ENCODE results near the gene FLNB.

The FLNB gene

GRCh38 chr3:58214484-58215316 lies 206.5 kb downstream of the FLNB start:
- TF ChIP-seq CTCF (IDR thresholded peaks at IDR 0.05; ENCODE audit: control extremely low read depth, extremely low read depth, low read depth, missing control alignments), result peak; percentile 30
- POLR2A ChIA-PET, result interaction anchor here (0.5 to 2.3 kb wide), 6 partner anchors 10 to 18 kb away, joined by 3 to 20 read pairs (median 6); no protein-coding TSS in a partner anchor
- peak; percentile 67 for DNase-seq (ENCODE audit: extremely low spot score)
- CTCF ChIA-PET, result interaction anchor here (1.0 to 13.8 kb wide), 13 partner anchors 9 to 120 kb away, joined by 3 to 195 read pairs (median 6); partner anchors contain the start of genes ABHD6, HTD2 and RPP14

GRCh38 chr3:58215317-58216025 lies 207.2 kb downstream of the FLNB start:
- no peak for DNase-seq (ENCODE audit: extremely low spot score)
- ChIA-PET POLR2A (interaction anchor here (0.5 to 2.3 kb wide), 6 partner anchors 12 to 19 kb away, joined by 3 to 20 read pairs (median 6); no protein-coding TSS in a partner anchor), CTCF (interaction anchor here (1.0 to 13.8 kb wide), 13 partner anchors 8 to 119 kb away, joined by 3 to 195 read pairs (median 6); partner anchors contain the start of genes ABHD6, HTD2 and RPP14)

GRCh38 chr3:58216496-58217195 lies 208.4 kb downstream of the FLNB start:
- no peak for TF ChIP-seq CTCF (IDR thresholded peaks at IDR 0.05; ENCODE audit: control extremely low read depth, extremely low read depth, low read depth, missing control alignments)
- POLR2A ChIA-PET, result interaction anchor here (0.6 to 1.2 kb wide), 2 partner anchors 17 to 196 kb away, joined by 3 to 4 read pairs; no protein-coding TSS in a partner anchor
- CTCF ChIA-PET, result interaction anchor here (0.7 to 13.8 kb wide), 16 partner anchors 8 to 275 kb away, joined by 3 to 195 read pairs (median 6); partner anchors contain the start of genes ABHD6, FLNB, HTD2 and KCTD6
- no peak for DNase-seq (ENCODE audit: extremely low spot score)

More at GRCh38 chr3:58215317-58216025, 207.2 kb downstream of the FLNB start:
- TF ChIP-seq CTCF (IDR thresholded peaks at IDR 0.05; ENCODE audit: control extremely low read depth, extremely low read depth, low read depth, missing control alignments), result no peak

GRCh38 chr3:58217209-58217811 lies 209.1 kb downstream of the FLNB start:
- peak; percentile 56 for DNase-seq (ENCODE audit: extremely low spot score)
- POLR2A ChIA-PET, result interaction anchor here (0.6 to 1.2 kb wide), 2 partner anchors 17 to 196 kb away, joined by 3 to 4 read pairs; no protein-coding TSS in a partner anchor
- CTCF ChIA-PET, result interaction anchor here (0.7 to 13.8 kb wide), 21 partner anchors 8 to 274 kb away, joined by 3 to 195 read pairs (median 4); partner anchors contain the start of genes ABHD6, FLNB, HTD2 and KCTD6
- peak; percentile 69 for TF ChIP-seq CTCF (IDR thresholded peaks at IDR 0.05; ENCODE audit: control extremely low read depth, extremely low read depth, low read depth, missing control alignments)

GRCh38 chr3:58218904-58219303 lies 210.7 kb downstream of the FLNB start:
- no peak for TF ChIP-seq CTCF (IDR thresholded peaks at IDR 0.05; ENCODE audit: control extremely low read depth, extremely low read depth, low read depth, missing control alignments)
- POLR2A ChIA-PET, result interaction anchor here (1.1 kb wide), 1 partner anchor 22 kb away, joined by 11 read pairs; no protein-coding TSS in a partner anchor
- CTCF ChIA-PET, result interaction anchor here (1.3 to 13.8 kb wide), 10 partner anchors 10 to 208 kb away, joined by 3 to 195 read pairs (median 22); partner anchors contain the start of genes ABHD6, HTD2 and RPP14
- no peak for DNase-seq (ENCODE audit: extremely low spot score)
